ENCODE results near the gene PROK1.
"Not testable (repeated sequence)": the region's sequence is repeated elsewhere in the genome, so short reads cannot be mapped to it uniquely, and the experiment has no call there.

PROK1 gene, protein sequence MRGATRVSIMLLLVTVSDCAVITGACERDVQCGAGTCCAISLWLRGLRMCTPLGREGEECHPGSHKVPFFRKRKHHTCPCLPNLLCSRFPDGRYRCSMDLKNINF

DNA sequence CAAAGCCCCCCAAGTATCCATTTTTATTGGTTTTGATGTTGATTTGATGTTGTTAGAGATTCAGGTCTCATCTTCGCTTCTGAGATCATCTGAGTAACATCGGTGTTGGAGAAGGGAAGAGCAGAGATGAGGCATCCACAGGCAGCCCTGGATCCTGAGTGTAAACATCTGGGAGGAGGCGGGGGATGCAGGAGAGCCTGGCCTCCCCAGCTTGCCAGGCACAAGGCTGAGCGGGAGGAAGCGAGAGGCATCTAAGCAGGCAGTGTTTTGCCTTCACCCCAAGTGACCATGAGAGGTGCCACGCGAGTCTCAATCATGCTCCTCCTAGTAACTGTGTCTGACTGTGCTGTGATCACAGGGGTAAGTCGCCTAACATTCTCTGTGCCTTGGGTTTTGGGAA is at the start of gene PROK1:
Gene PROK1 (plus strand): TSS at position 221 of the 400 bp plus-strand sequence. CDS start 68 bp downstream, at position 289.
- no peak for DNase-seq (ENCODE audit: low spot score)

- DNase-seq (ENCODE audit: low spot score): no peak
Observed at GRCh38 chr1:110403805-110404204, 47.1 kb upstream of the PROK1 start.

- no peak for DNase-seq (ENCODE audit: low spot score)
Observed at GRCh38 chr1:110404401-110404800, 46.5 kb upstream of the PROK1 start.

DNA sequence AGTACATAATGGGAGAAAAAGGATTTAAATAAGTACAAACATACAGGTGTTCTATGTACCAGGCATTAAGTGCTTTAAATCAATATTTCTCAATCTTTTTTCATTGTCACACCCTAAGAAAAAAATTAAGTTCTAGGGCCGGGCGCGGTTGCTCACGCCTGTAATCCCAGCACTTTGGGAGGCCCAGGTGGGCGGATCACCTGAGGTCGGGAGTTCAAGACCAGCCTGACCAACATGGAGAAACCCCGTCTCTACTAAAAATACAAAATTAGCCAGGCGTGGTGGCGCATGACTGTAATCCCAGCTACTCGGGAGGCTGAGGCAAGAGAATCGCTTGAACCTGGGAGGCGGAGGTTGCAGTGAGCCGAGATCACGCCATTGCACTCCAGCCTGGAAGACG is 44.5 kb upstream of the PROK1 start:
- DNase-seq (ENCODE audit: low spot score): not testable (repeated sequence)

DNA sequence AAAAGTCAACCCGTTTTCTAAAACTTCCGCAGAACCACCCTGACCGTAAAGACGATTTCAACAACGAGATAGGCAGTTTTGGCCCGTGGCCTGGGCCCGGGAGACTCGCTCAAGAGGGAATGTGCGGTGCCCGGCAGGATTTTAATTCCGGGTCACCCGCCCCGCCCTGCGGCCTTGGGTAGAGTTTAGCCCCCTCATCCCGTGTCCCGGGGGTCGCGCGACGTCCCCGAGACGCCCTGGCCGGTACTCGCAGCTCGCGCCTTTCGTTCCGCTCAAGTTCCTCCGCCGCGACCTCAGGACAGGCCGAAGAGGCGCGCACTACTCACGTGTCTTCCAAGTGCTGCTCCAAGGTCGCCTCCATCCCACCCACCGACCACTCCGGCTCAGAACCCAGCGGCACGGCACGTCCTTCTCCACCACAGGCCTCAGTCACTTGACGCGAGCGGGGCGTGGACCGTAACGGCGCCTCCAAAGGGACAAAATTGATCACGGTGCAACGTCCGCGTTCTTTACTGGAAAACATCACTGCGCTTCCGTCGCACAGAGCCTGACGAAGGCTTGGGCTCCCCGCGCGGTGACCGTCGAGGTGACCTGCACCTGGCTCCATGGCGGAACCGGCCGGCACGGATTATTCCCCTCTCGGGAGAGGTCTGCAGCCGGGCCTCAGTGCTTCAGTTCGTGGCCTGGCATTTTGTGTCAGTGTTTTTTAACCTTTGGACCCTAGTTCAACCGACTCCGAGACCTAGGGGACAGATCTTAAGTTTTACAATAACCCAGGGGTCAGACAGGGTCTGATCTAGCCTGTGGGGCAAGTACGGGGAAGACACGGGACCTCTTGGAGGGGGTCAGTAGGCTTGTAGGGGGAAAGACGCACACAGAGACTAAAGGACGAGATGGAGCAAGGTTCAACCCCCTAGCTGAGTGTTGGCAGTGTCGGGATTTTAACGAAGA is 43.4 kb upstream of the PROK1 start, which contains the start of gene LAMTOR5:
Gene LAMTOR5 (minus strand): TSS at position 435 of the 951 bp plus-strand sequence. CDS start 74 bp downstream, at position 361.
- DNase-seq (ENCODE audit: low spot score): peak; percentile 88

DNA sequence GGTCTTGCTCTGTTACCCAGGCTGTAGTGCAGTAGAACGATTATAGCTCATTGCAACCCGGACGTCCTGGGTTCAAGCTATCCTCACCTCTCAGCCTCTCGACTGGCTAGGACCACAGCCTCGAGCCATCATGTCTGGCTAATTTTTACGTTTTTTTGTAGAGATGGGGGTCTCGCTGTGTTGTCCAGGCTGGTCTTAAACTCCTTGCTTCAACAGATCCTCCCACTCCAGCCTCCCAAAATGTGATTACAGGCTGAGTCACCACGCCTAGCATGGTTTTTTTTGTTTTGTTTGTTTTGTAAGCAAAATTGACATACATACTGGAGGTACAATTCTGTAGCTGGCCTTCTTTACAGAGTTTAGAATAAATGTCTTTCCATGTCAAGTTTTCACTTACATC is 42.5 kb upstream of the PROK1 start:
- DNase-seq (ENCODE audit: low spot score): no peak

GRCh38 chr1:110409316-110409715 is 41.6 kb upstream of the PROK1 start:
- DNase-seq (ENCODE audit: low spot score): no peak

GRCh38 chr1:110411173-110411735 is 39.7 kb upstream of the PROK1 start:
- no peak for DNase-seq (ENCODE audit: low spot score)

GRCh38 chr1:110412576-110412975 is 38.4 kb upstream of the PROK1 start:
- peak; percentile 64 for DNase-seq (ENCODE audit: low spot score)

DNA sequence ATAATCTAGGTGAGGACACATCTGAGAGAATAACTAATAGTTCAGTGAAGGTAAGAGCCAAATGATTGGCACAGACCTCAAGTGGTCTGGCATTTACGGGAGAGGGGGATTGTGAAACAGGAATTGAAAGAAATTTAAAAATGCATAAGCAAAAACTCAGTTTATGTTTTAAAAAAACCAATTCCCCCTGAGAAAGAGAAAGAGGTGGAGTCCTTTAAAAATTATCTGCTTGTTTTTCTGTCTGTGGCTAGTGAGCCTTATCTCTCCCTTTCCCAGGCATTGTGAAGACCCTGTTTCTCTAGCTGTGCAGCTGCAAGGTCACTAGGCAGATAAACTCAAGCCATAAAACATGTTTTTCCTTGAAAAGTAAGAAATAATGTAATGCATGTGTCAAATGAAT is 37.9 kb upstream of the PROK1 start:
- DNase-seq (ENCODE audit: low spot score): not testable (repeated sequence)

DNA sequence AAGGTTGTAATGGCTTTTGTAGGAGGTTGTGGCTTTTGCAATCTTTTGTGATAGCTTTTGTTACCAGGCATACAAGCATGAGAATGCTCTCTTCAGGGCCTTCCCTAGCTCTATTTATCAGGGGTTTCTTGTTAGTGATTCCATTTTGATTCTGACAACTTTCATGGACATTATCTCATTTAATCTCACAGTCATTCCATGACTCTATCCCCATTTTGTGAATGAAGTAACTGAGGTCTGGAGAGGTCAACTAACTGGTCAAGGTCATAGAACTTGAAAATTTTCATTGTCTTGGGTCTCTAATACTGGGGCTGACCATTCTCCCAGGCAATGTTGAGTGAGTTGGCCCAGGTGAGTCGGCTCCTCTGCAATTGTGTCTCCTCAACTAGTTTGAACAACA is 32.2 kb upstream of the PROK1 start:
- DNase-seq (ENCODE audit: low spot score): no peak

- no peak for DNase-seq (ENCODE audit: low spot score)
Observed at GRCh38 chr1:110420023-110420662, 30.8 kb upstream of the PROK1 start.

DNA sequence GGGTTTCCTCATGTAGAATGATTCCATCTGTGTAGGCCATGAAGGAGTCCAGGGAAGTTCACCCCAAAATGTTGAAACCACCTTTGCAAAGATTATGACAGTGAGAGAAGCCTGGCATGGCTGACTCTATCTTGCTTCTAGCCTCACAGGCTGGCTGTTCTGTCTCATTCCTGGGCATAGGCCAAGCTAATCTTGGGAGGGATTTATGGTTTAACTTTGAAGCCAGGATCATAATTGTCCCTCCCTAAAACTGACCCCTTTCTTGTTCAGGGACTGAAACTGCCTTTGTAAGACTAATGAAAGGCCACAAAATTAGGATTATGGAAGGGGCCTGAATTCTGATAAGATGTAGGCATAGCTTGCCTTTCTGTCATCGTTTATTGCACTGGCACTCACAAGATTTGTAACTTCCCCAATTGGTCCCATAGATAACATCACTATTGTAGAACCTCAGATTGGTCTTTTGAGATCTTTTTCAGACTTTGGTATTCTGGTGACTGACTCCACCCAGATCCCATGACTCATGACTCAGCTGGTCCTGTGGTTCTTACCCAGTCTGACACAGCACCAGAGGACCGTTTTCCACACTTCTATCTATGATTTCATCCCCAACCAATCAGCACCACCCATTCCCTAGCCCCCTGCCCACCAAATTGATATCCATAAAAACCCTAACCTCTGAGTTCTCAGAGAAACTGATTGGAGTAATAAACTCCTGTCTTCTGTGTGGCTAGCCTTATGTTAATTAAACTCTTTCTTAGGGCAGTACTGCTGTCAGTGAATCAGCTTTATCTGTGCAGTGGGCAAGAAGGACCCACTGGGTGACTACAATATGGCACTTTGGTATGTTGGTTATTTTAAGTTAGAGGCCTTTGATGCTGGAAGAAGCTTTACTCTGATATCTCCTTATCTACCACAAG is 29.8 kb upstream of the PROK1 start:
- no peak for DNase-seq (ENCODE audit: low spot score)

DNA sequence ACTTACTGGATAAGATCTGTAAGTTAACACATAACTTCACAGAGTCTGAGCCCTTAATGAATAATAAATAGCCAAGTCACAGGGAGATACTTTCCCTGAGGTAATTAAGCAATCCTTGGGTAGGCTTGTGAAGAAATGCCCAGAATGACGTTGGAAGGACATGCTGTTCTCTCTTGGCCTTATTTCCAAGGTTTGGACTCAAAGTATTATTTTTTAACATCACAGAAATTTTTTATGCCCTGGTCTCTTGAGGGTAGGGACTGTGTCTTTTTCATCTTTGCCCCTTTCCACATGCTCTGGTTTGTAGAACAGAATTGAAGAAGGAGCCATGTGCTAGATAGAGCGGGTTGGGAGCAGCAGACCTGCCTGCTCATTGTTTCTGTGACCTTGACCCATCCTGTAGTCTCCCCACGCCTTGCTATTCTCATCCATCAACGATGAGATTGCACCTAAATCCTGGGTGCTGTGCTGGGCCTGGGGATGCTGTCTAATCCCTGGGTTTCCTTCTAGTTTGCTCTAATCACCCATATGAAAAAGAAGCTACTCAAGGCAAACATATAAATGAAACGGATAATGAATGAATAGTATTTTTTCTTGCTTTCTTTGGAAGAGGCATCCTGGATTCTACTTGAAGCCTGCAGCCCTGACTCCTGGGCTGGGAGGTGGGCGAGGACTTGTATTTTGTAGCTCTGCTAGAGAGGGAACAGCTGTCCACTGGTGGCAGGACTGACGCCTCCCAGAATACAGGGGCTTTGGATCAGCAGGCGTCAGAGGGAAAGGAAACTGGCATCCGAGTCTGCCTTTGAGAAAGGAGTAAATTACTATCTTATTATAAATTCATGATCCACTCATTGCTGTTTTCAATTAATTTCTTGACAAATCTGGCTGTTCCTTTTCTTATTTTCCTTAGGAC is 26.0 kb upstream of the PROK1 start:
- no peak for DNase-seq (ENCODE audit: low spot score)

DNA sequence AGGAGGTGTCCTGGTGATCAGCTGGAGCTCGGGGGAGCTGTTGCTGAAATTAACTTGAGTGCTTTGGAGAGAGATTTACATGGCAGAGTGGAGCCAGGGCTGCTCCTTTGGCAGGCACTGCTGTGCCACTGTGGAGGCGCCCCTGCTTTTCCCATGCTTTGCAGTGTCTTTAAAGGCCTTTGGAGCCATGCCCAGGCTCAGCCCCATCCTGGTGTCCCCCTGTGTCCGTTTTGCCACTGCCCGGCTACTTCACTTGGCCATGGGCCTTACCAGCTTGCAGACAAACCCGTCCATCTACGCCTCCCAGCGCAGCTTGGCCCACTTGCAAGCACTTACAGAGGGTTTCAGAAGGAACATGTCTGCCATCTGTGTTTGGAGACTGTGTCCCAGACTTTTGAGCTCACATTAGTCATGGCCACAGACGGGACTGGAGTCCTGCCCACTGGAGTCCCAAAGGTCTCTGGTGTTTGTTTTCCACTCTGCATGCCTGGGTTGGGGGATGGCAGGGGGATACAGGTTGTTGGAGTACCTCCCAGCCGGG is 25.3 kb upstream of the PROK1 start:
- no peak for DNase-seq (ENCODE audit: low spot score)

DNA sequence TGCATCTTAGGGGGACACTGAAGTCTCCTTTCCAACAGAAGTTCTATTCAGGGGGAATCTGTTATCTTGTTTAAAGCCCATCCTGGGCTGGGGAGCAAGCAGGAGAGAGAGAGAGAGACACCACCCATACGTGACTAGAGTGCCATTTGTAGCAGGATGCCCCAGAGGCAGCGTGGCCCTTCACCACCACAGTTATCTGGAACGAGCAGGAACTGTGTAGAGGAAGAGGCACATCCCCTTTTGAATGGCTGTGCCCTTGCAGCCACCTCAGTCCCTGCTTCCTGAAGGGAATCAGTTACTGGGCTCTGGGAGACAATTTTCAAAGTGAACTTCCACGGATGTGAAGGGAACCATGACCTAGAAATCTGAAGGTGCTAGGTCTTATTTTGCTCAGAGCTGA is 24.1 kb upstream of the PROK1 start:
- DNase-seq (ENCODE audit: low spot score): no peak

- no peak for DNase-seq (ENCODE audit: low spot score)
Observed at GRCh38 chr1:110428946-110429345, 22.0 kb upstream of the PROK1 start.

DNA sequence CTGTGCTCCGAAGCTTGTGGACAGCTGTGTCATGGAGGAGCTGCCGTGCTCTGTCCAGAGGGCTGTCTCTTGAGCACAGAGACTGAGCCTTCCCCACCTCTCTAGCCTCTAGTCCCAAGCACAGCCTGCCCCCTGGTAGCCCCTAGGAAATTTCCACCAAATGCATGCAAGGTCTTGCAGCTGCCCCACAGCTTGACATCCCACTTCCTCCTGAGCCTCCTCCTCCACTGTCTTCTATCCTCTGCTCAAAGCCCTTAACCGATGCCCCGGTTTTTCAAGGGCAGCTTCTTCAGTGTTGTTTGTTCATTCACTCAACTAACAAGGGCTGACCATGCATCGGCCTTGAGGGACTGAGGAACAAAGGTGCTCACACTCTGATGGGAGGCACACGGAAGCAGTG is 20.6 kb upstream of the PROK1 start:
- no peak for DNase-seq (ENCODE audit: low spot score)

GRCh38 chr1:110430901-110431300 is 20.0 kb upstream of the PROK1 start:
- no peak for DNase-seq (ENCODE audit: low spot score)

DNA sequence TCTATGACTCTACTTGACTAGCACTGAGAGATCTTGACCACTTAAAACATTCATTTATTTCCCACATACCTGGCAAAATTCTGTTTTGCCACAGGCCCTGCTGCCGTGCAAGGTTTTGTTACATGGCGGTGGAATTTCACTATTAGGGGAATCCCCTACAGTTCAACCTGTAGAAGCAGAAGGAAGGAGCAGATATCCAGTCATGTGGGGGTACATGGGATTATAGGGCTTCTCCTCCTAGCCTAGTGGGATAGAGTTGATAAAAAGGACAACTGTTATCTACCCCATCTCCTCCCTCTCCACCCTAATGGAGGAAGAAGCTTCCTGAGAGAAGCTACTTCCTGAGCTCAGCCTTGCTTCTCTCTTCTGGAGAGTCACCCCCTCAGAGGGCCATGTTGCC is 17.7 kb upstream of the PROK1 start:
- no peak for DNase-seq (ENCODE audit: low spot score)

Data from globus pallidus (tissue), 1 donor.